Breast epithelium (tissue), 4 donors: ENCODE measurements around the gene CACNA1B. TPM values are rescaled to one million over a fixed set of nuclear protein-coding genes. Genes with fewer than 3 reads are reported as not detected.

ENCODE experiments used
- DNase-seq, 2 donors: peaks; one replicate each; pipeline ENCODE4 v3.0.0-alpha.2; 2019; ENCODE audit warnings: low spot score in 2 of 2
- H3K27ac ChIP-seq, 2 donors: fragments of 200-600 bp; sonication (generic) in 1 of 2; one replicate each; pipeline ENCODE4 v1.5.1; 2016 to 2019; ENCODE audit warnings: mild to moderate bottlenecking in 1 of 2
- H3K27me3 ChIP-seq, 2 donors: fragments of 200-600 bp; sonication (generic) in 1 of 2; one replicate each; pipeline versions ENCODE4 v1.5.1 to v1.6.0; 2017 to 2019; ENCODE audit warnings: control low read depth in 1 of 2, mild to moderate bottlenecking in 1 of 2
- H3K36me3 ChIP-seq: fragments of 200-600 bp; one replicate; pipeline ENCODE4 v1.5.1; 2019
- H3K4me1 ChIP-seq, 2 donors: fragments of 200-600 bp; sonication (generic); one replicate each; pipeline ENCODE4 v1.5.1; 2016 to 2019; ENCODE audit warnings: control low read depth in 1 of 2
- H3K4me3 ChIP-seq, 3 donors: fragments of 200-600 bp; sonication (generic); 1 replicate in 2 of 3; 2 replicates in 1 of 3; pipeline ENCODE4 v1.5.1; 2016 to 2019; ENCODE audit warnings: mild to moderate bottlenecking in 3 of 3, moderate library complexity in 2 of 3
- H3K9me3 ChIP-seq, 2 donors: fragments of 200-600 bp; sonication (generic) in 1 of 2; one replicate each; pipeline ENCODE4 v1.5.1; 2016 to 2019; ENCODE audit warnings: control low read depth in 1 of 2
- POLR2A ChIP-seq: fragments of 450-650 bp; IDR thresholded peaks from one replicate; pipeline ENCODE4 v1.6.1; 2016; ENCODE audit warnings: antibody characterized with exemption, mild to moderate bottlenecking, moderate library complexity
- POLR2AphosphoS5 ChIP-seq, 3 donors: sonication (generic); formaldehyde crosslinking; IDR thresholded peaks; one replicate each; pipeline ENCODE4 v1.6.1; 2017; ENCODE audit warnings: antibody characterized with exemption in 3 of 3
- intact Hi-C: fragments of 100-400 bp; cut with DNase I; formaldehyde crosslinking; loops from one replicate; pipeline ENCODE4 v1.15.1; 2023; ENCODE audit warnings: low total_unique reads
- total RNA-seq, 3 donors: library from RNA; depleted of rRNA; stranded (reverse); fragments of >200 nt; gene quantifications; one replicate each; pipeline ENCODE4 v1.1.0, GENCODE V29; 2016
- TF ChIP-seq, protein P1 (sequence below), 3 donors: fragments of 450-650 bp; IDR thresholded peaks; one replicate each; pipeline ENCODE4 v1.5.1; 2016 to 2017; ENCODE audit warnings: antibody characterized with exemption in 3 of 3, mild to moderate bottlenecking in 3 of 3, moderate library complexity in 3 of 3

Gene CACNA1B
- total RNA-seq, 3 donors from 2014 or later, result under 0.01 TPM; not detected in 2

DNA sequence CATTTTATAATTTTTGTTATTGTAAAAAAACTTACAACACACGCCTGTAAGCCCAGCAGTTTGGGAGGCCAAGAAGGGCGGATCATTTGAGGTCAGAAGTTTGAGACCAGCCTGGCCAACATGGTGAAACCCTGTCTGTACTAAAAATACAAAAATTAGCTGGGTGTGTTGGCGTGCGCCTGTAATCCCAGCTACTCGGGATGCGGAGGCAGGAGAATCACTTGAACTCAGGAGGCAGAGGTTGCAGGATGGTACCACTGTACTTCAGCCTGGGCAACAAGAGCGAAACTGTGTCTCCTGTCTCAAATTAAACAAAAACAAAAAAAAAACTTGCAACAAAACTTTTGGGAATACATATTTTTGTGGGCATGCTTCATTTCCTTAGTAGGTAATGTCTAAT, 164.6 kb downstream of the CACNA1B start:
- H3K27me3 ChIP-seq, result no peaks in the 10 kb centered on the region
- DNase-seq, result peak; percentile 4 to 36
- H3K36me3 ChIP-seq, result no peaks in the 10 kb centered on the region
- H3K27ac ChIP-seq, result no peak overlapping the region
- intact Hi-C loops, result no loop called here
- H3K9me3 ChIP-seq, result no peaks in the 10 kb centered on the region
- H3K4me3 ChIP-seq, result no peak overlapping the region
- no peaks in the 10 kb centered on the region for H3K4me1 ChIP-seq
- TF ChIP-seq POLR2A (no peak), POLR2AphosphoS5 (IDR thresholded peaks at IDR 0.05) (no peak)
- TF ChIP-seq, protein P1, sequence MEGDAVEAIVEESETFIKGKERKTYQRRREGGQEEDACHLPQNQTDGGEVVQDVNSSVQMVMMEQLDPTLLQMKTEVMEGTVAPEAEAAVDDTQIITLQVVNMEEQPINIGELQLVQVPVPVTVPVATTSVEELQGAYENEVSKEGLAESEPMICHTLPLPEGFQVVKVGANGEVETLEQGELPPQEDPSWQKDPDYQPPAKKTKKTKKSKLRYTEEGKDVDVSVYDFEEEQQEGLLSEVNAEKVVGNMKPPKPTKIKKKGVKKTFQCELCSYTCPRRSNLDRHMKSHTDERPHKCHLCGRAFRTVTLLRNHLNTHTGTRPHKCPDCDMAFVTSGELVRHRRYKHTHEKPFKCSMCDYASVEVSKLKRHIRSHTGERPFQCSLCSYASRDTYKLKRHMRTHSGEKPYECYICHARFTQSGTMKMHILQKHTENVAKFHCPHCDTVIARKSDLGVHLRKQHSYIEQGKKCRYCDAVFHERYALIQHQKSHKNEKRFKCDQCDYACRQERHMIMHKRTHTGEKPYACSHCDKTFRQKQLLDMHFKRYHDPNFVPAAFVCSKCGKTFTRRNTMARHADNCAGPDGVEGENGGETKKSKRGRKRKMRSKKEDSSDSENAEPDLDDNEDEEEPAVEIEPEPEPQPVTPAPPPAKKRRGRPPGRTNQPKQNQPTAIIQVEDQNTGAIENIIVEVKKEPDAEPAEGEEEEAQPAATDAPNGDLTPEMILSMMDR (IDR thresholded peaks at IDR 0.05), result no peak

DNA sequence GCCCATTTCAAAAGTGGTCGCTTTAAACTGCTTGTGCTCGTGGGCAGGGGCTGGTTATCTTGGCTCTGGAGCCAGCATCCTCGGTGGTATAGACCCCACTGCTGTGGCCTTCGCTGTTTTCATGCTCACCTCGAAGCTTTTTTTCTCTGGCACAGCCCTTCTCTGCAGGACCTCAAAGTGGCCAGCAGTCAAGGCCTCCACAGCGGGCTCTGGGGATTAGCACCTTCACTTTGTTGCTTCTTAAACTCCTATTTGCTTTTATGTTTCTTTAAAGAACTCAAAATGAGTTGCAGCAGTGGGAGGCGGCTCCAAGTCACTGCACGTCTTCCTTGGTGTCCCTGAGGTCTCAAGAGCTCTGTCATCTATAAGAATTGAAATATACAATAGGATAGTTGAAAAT, 165.1 kb downstream of the CACNA1B start:
- Histone ChIP-seq H3K36me3 (no peaks in the 10 kb centered on the region), H3K4me3 (no peak overlapping the region), H3K27me3 (no peaks in the 10 kb centered on the region), H3K27ac (no peak overlapping the region), H3K4me1 (no peaks in the 10 kb centered on the region), H3K9me3 (no peaks in the 10 kb centered on the region)
- peak in 1 of 2 donors; percentile 4 for DNase-seq
- TF ChIP-seq POLR2AphosphoS5 (IDR thresholded peaks at IDR 0.05) (no peak), POLR2A (no peak)
- TF ChIP-seq, protein P1 (IDR thresholded peaks at IDR 0.05), result no peak
- intact Hi-C loops, result no loop called here

DNA sequence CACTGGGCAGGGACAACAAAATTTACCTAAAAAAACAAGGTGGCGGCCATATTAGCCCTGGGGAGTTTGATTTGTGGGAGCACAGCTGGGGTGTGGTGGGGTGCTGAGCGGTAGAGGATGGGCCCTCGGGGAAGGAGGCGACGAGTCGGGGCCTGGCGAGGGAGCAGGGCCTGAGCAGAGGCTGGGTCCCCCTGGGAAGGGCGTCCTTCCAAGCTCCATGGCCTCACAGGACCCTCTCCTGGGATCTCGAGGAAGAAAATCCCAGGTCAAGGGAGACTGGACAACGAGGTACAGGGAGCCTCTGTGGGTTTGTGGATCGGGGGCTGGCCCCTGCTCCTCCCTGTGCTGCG, 165.5 kb downstream of the CACNA1B start:
- no peaks in the 10 kb centered on the region for H3K36me3 ChIP-seq
- DNase-seq, result peak; percentile 4 to 17
- H3K4me1 ChIP-seq, result no peaks in the 10 kb centered on the region
- intact Hi-C loops, result no loop called here
- no peaks in the 10 kb centered on the region for H3K9me3 ChIP-seq
- no peak overlapping the region for H3K27ac ChIP-seq
- H3K27me3 ChIP-seq, result no peaks in the 10 kb centered on the region
- TF ChIP-seq POLR2AphosphoS5 (IDR thresholded peaks at IDR 0.05) (no peak), POLR2A (no peak)
- TF ChIP-seq, protein P1 (IDR thresholded peaks at IDR 0.05), result no peak
- no peak overlapping the region for H3K4me3 ChIP-seq

DNA sequence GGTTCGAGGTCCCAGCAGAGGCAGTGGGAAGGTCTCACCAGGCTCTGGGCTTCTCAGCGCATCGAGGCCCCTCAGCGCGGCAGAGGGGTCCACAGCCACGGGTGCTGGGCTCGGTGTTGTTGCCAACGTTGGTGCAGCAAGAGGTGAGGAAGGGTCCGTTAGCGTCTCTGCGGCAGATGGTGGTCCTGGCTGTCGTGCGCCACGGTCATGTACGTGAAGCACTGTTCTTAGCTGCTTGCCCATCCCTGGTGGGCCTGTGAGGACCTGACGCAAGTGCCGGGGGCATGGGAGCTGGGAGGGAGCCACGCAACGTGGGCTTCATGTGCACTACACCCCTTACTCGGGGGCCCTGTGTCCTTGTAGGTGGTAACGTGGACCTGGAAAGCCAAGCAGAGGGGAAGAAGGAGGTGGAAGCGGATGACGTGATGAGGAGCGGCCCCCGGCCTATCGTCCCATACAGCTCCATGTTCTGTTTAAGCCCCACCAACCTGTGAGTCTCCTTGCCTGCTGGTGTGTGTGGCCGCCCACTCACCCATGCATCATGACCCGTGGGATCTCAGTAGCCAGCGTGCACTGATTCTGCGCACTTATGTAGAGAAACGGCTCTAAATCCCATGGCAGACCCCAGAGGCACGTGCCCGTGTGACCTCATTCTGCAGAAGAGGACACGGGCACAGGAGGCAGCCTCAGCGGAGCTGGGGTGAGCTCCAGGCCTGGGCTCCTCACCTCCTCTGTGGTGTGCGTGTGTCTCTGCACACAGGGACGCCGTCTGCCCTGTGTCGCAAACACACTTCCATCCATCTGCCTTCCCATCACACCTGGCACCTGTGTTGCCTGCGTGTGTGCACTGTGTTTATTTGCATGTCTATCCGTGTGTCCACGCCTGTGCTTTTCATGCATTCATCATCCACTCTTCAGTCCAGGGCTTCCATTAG, 166.1 kb downstream of the CACNA1B start:
- H3K27ac ChIP-seq, result no peak overlapping the region
- TF ChIP-seq POLR2A (no peak), POLR2AphosphoS5 (IDR thresholded peaks at IDR 0.05) (no peak)
- TF ChIP-seq, protein P1 (IDR thresholded peaks at IDR 0.05), result no peak
- DNase-seq, result peak; percentile 11 to 17
- no peak overlapping the region for H3K4me3 ChIP-seq
- intact Hi-C loops, result no loop called here
- no peaks in the 10 kb centered on the region for H3K27me3 ChIP-seq
- no peaks in the 10 kb centered on the region for H3K36me3 ChIP-seq
- H3K9me3 ChIP-seq, result no peaks in the 10 kb centered on the region
- H3K4me1 ChIP-seq, result no peaks in the 10 kb centered on the region
